GM21423 (cell line): ENCODE measurements around the gene LTBP3.
"Not testable (repeated sequence)": the region's sequence is repeated elsewhere in the genome, so short reads cannot be mapped to it uniquely, and the experiment has no call there.

Experiments used
- ATAC-seq: cut with Tn5 transposase; IDR thresholded peaks from one replicate; pipeline ENCODE4 v1.9.1; 2021; ENCODE audit warnings: mild to moderate bottlenecking, moderate library complexity; ENCODE audit not compliant: unreplicated experiment

LTBP3 gene

GRCh38 chr11:65518941-65519549 lies 39.1 kb downstream of the LTBP3 start:
- not testable (repeated sequence) for ATAC-seq

- no peak for ATAC-seq
These were observed 41.8 kb downstream of the LTBP3 start for GRCh38 chr11:65516135-65516968.

GRCh38 chr11:65512311-65512710 lies 45.8 kb downstream of the LTBP3 start:
- not testable (repeated sequence) for ATAC-seq

- peak; percentile 38 for ATAC-seq
These were observed 51.2 kb downstream of the LTBP3 start for GRCh38 chr11:65506772-65507505.

GRCh38 chr11:65506290-65506771 lies 51.8 kb downstream of the LTBP3 start:
- peak; percentile 5 for ATAC-seq

- ATAC-seq: no peak
These were observed 52.5 kb downstream of the LTBP3 start for GRCh38 chr11:65505466-65506289.

- no peak for ATAC-seq
These were observed 53.3 kb downstream of the LTBP3 start for GRCh38 chr11:65504674-65505465.

GRCh38 chr11:65503949-65504673 lies 54.0 kb downstream of the LTBP3 start:
- no peak for ATAC-seq

- ATAC-seq: no peak
These were observed 54.7 kb downstream of the LTBP3 start for GRCh38 chr11:65503368-65503948.

- no peak for ATAC-seq
These were observed 55.4 kb downstream of the LTBP3 start for GRCh38 chr11:65502555-65503367.

GRCh38 chr11:65502274-65502554 lies 55.9 kb downstream of the LTBP3 start:
- ATAC-seq: no peak

GRCh38 chr11:65501472-65502273 lies 56.5 kb downstream of the LTBP3 start:
- ATAC-seq: no peak

GRCh38 chr11:65501186-65501471 lies 57.0 kb downstream of the LTBP3 start:
- ATAC-seq: no peak

GRCh38 chr11:65500387-65501185 lies 57.6 kb downstream of the LTBP3 start:
- ATAC-seq: no peak

- no peak for ATAC-seq
These were observed 58.3 kb downstream of the LTBP3 start for GRCh38 chr11:65499713-65500386.

GRCh38 chr11:65498977-65499712 lies 59.0 kb downstream of the LTBP3 start, which contains the start of gene MALAT1:
Gene MALAT1 (plus strand): TSS chr11:65499045.
- ATAC-seq: peak; percentile 26
